IPS-11a (cell line): ENCODE data around the gene SPATA33.
A peak's percentile ranks its signal among the peaks of the same experiment; 100 is the strongest.

Experiments
- H3K4me3 ChIP-seq: one replicate; pipeline ENCODE4 v1.5.1; 2013; ENCODE audit warnings: low read depth, low read length, control low read depth

SPATA33 gene

DNA sequence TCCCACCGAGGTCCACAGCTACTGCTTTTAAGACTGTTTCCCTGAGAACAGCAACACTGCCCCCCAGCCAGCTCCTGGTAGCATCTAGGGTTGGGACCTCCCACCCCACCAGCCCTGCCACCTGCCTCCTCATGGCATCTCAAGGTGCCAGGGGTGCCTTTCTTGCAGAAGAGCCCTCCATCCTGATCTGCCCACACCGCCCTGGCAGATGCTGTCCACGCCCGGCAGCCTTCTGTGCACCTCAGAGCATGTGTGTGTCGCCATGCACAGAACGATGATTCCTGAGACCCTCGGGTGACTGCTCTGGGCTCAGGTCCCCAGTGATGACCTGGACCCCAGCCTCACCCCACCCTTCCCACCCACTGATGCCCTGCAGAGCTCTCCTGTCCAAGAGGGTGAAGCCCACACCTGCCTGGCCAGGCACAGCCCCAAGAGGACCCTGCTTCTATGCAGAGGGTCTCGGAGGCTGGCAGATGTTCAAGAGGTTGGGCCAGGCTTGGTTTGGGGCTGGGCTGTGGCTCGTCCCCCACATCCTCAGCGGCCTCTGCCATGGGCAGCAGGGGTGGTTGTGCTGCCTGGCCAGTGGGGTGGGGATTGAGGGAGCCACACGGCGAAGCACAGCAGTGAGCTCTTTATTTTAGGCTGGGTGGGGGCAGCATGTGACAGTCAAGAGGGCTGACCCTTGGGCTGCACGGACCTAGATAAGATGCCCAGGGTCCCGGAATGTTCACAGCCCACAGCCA lies 49.1 kb downstream of the SPATA33 start:
- no peak overlapping the region for H3K4me3 ChIP-seq

DNA sequence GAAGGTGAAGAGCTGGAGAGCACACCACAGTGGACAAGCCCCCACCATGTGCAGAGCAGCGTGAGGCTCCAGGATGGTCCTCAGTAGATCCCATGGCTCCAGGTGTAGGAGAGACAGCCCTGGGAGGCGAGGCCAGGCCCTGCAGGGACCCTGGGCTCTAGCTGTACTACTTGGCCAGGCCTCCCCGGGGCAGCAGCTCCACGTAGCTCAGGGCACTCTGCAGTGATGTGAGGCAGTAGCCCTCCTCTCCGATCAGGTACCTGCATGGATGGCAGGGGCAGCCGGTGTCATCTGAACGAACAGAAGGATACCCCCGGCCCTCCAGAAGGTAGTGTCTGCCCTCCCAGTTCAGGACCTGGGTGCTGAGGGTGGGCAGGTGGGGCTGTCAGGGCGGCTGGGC lies 50.1 kb downstream of the SPATA33 start:
- H3K4me3 ChIP-seq, result no peak overlapping the region

DNA sequence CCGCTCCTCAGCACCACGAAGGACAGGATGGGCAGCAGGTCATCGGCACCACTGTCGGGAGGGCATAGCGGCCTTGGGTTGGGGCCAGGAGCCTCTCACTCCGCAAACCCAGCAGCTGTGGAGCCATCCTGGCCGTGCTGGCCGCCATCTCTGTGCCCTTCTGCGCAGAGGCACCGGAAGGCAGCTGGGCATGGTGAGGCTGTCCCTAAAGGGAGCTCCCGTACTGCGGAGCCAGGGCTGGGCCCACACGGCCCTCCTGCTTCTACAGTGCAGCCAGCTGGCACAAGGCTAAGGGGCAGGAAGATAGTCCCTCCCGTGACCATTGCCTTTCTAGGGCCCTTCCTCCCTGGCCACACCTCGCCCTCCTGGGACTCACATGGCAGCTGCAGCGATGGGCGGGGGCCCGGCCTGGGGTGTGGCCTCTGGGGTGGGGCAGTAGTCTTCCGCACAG lies 50.9 kb downstream of the SPATA33 start:
- H3K4me3 ChIP-seq, result no peak overlapping the region

DNA sequence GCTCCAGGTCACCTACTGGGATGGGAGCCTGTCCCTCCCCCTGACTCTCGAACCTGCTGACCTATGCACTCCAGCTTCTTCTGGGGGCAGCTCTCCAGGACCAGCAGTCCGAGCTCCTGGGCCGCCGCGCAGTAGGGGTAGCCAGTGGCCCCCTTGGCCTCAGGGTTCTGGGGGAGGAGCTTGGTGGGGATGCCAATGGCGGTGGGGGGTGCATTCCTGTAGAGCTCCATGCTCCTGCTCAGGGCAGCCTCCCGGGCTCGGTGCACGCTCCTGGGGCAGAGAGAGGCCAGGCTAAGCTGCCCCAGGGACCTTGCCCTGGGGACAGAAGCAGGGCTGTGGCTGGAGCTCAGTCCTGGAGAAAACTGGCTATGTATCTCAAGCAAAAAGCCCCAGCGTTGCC lies 51.5 kb downstream of the SPATA33 start:
- H3K4me3 ChIP-seq, result no peak overlapping the region

GRCh38 chr16:89709716-89710432 lies 52.2 kb downstream of the SPATA33 start:
- no peak overlapping the region for H3K4me3 ChIP-seq

DNA sequence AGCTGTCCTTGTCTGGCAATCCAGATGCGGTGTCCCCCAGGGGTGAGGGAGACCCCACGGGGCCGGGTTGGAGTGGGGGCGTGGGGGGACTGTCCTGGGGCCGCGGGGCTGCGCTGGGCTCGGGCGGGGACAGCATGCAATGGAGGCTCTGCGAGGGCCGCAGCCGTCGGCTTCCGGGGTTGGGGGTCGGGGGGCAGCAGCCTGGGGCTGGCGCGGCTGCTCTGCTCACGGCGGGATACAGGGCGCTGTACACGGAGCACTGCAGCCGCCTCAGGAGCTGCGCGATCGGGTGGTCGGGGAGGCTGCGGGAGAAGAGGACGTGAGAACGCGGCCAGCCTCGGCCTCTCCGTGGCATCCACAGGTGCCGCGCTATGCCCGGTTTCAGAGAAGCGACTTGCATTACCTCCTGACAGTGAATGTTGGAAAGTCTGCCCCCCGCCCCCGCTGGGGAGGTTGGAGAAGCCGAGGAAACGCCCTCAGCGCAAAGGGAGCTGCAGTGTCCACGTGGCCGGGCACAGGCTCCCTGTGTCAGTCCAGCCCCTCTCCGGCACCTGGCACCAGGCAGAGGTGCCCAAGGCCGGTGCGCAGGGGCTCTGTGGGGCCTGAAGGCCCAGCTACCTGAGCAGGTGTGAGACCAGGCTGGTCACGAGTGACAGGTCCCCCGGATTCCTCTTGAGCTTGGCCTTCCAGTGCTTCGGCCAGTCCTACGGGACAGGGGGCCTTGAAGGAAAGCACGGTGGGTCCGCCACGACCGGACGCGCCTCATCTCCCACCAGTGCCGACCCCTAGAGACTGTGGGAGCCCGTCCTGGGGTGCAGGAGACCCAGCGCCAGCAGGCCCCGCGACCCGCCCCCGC lies 53.3 kb downstream of the SPATA33 start:
- no peak overlapping the region for H3K4me3 ChIP-seq

- H3K4me3 ChIP-seq, result peak overlapping the region; percentile 80
Measured at GRCh38 chr16:89711601-89712273, 54.1 kb downstream of the SPATA33 start.

GRCh38 chr16:89712274-89712781 lies 54.7 kb downstream of the SPATA33 start:
- peak overlapping the region; percentile 80 for H3K4me3 ChIP-seq

DNA sequence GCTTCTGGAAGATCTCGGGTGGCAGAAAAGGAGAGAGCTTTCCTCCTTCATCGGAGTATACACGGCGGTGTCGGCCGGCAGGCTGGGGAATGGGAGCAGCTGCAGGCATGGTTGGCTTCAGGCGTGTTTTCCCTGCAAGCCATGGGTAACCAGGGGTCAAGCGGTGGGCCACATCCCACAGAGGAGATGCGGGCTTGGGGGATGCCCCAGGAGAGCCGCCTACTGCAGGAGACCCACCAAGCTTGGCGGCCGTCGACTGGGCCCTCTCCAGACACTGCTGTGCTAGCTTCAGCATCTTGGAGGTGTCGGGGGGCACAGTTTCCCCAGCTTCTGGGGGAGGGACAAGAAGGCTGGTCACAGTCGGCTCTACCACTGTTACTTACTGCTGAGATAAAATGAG lies 58.9 kb downstream of the SPATA33 start:
- H3K4me3 ChIP-seq, result no peak overlapping the region

GRCh38 chr16:89716916-89717687 lies 59.5 kb downstream of the SPATA33 start:
- H3K4me3 ChIP-seq, result no peak overlapping the region

- H3K4me3 ChIP-seq, result no peak overlapping the region
Measured at GRCh38 chr16:89717688-89718505, 60.3 kb downstream of the SPATA33 start.
